22Rv1 (cell line): Measurements from ENCODE around the gene NAV3.

Source experiments
- ZFX ChIP-seq: fragments of 450-650 bp; IDR thresholded peaks from 2 replicates; pipeline ENCODE4 v1.6.1; 2017; ENCODE audit warnings: antibody characterized with exemption, borderline replicate concordance
- TF ChIP-seq, protein P1 (sequence below): fragments of 450-650 bp; IDR thresholded peaks from 2 replicates; pipeline ENCODE4 v1.5.1; 2017; ENCODE audit warnings: mild to moderate bottlenecking

DNA sequence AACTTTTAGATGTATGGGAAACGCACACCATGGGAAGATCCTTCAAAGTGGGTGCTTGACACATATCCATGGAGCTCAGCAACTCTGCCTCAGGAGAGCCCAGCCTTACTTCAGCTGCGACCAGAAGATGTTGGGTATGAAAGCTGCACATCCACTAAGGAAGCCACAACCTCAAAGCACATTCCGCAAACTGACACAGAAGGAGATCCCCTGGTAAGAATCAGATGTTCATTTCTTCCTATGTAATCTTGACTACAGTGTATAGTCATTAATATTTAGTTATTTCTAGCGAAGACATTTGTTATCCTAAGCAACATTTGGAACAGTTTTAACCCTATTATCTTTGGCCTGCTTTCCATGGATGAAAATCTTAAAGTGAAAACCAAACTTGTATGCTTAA is 374.2 kb downstream of the NAV3 start:
- TF ChIP-seq, protein P1, sequence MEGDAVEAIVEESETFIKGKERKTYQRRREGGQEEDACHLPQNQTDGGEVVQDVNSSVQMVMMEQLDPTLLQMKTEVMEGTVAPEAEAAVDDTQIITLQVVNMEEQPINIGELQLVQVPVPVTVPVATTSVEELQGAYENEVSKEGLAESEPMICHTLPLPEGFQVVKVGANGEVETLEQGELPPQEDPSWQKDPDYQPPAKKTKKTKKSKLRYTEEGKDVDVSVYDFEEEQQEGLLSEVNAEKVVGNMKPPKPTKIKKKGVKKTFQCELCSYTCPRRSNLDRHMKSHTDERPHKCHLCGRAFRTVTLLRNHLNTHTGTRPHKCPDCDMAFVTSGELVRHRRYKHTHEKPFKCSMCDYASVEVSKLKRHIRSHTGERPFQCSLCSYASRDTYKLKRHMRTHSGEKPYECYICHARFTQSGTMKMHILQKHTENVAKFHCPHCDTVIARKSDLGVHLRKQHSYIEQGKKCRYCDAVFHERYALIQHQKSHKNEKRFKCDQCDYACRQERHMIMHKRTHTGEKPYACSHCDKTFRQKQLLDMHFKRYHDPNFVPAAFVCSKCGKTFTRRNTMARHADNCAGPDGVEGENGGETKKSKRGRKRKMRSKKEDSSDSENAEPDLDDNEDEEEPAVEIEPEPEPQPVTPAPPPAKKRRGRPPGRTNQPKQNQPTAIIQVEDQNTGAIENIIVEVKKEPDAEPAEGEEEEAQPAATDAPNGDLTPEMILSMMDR: no peak
- no peak for TF ChIP-seq ZFX
